IMR-90 (cell line): ENCODE measurements around the gene SERPIND1.

ENCODE experiments used
- MAFK ChIP-seq: IDR thresholded peaks from 2 replicates; pipeline ENCODE4 v1.6.1; 2012; ENCODE audit warnings: low read depth, low read length, improper control_type of control experiment
- POLR2A ChIP-seq: IDR thresholded peaks from 2 replicates; pipeline ENCODE4 v1.6.1; 2012; ENCODE audit warnings: mild to moderate bottlenecking, low read depth, low read length
- TF ChIP-seq, protein P1 (sequence below): conservative IDR thresholded peaks from 2 replicates; pipeline ENCODE4 v1.5.1; 2012; ENCODE audit warnings: mild to moderate bottlenecking, low read depth, low read length, improper control_type of control experiment

- TF ChIP-seq POLR2A (no peak), MAFK (no peak)
- TF ChIP-seq, protein P1, sequence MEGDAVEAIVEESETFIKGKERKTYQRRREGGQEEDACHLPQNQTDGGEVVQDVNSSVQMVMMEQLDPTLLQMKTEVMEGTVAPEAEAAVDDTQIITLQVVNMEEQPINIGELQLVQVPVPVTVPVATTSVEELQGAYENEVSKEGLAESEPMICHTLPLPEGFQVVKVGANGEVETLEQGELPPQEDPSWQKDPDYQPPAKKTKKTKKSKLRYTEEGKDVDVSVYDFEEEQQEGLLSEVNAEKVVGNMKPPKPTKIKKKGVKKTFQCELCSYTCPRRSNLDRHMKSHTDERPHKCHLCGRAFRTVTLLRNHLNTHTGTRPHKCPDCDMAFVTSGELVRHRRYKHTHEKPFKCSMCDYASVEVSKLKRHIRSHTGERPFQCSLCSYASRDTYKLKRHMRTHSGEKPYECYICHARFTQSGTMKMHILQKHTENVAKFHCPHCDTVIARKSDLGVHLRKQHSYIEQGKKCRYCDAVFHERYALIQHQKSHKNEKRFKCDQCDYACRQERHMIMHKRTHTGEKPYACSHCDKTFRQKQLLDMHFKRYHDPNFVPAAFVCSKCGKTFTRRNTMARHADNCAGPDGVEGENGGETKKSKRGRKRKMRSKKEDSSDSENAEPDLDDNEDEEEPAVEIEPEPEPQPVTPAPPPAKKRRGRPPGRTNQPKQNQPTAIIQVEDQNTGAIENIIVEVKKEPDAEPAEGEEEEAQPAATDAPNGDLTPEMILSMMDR = no peak
Measured at GRCh38 chr22:20818471-20818870, 44.6 kb downstream of the SERPIND1 start.
